GM18508 (cell line): ENCODE measurements around the gene DNAJB6.

Experiments
- ATAC-seq: cut with Tn5 transposase; IDR thresholded peaks from one replicate; pipeline ENCODE4 v1.9.1; 2021; ENCODE audit warnings: moderate number of reproducible peaks; ENCODE audit not compliant: insufficient read depth, unreplicated experiment

DNAJB6 gene

GRCh38 chr7:157461573-157462418 lies 125.0 kb downstream of the DNAJB6 start:
- no peak for ATAC-seq

- no peak for ATAC-seq
Observed at GRCh38 chr7:157462419-157462771, 125.6 kb downstream of the DNAJB6 start.

GRCh38 chr7:157462840-157463239 lies 126.0 kb downstream of the DNAJB6 start:
- no peak for ATAC-seq

GRCh38 chr7:157463245-157463644 lies 126.4 kb downstream of the DNAJB6 start:
- no peak for ATAC-seq

- ATAC-seq: no peak
Observed at GRCh38 chr7:157464111-157464970, 127.5 kb downstream of the DNAJB6 start.

- ATAC-seq: no peak
Observed at GRCh38 chr7:157464971-157465886, 128.4 kb downstream of the DNAJB6 start.

- ATAC-seq: no peak
Observed at GRCh38 chr7:157465891-157466866, 129.4 kb downstream of the DNAJB6 start.

GRCh38 chr7:157466867-157467261 lies 130.1 kb downstream of the DNAJB6 start:
- ATAC-seq: no peak
